Ovary (tissue), 3 donors: Measurements from ENCODE around the gene GALNT4.

Experiments
- CTCF ChIP-seq, 3 donors: fragments of 450-650 bp in 2 of 3; fragments of 200-600 bp in 1 of 3; IDR thresholded peaks; one replicate each; pipeline versions ENCODE4 v1.5.1 to v1.8.0; 2016 to 2022; ENCODE audit warnings: antibody characterized with exemption in 3 of 3, mild to moderate bottlenecking in 1 of 3
- POLR2A ChIP-seq: fragments of 450-650 bp; IDR thresholded peaks from one replicate; pipeline ENCODE4 v1.6.1; 2017; ENCODE audit warnings: antibody characterized with exemption, mild to moderate bottlenecking, moderate library complexity
- donor health status: DM: no; HTN: no; CAD: no.

GRCh38 chr12:89506050-89506449 is 18.5 kb downstream of the GALNT4 start:
- TF ChIP-seq CTCF (IDR thresholded peaks at IDR 0.05) = no peak
- no peak for TF ChIP-seq POLR2A
